ENCODE results near the gene AAK1.
"Not testable (repeated sequence)": the region's sequence is repeated elsewhere in the genome, so short reads cannot be mapped to it uniquely, and the experiment has no call there.

Gene AAK1

DNA sequence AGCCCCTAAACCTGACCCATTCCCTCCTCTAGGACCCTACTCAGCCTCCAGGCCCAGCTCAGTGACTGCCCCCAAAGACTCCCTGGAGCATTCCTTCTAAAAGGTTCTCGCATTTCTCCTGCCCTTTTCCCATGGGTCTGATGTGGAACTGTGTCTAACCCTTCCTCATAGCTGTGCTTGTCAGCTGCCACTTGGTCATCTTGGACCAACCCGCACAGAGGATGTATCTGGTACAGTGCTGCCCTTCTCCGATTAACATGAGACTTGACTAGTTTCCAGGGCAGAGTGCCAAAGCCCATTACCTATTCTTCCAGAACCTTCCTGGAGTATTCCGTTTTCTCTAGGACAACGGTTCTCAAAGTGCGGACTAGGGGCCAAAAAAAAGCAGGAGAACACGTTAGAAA is 205.8 kb downstream of the AAK1 start:
- DNase-seq: peak in 1 of 2 donors; percentile 30

GRCh38 chr2:69436938-69437750 is 206.4 kb downstream of the AAK1 start, which contains the start of gene NFU1:
NFU1 (minus strand) TSS chr2:69437435; CDS start chr2:69437422, 13 bp downstream.
- DNase-seq: peak; percentile 91 to 93

- no peak for DNase-seq
Measured at GRCh38 chr2:69436596-69436937, 207.0 kb downstream of the AAK1 start.

DNA sequence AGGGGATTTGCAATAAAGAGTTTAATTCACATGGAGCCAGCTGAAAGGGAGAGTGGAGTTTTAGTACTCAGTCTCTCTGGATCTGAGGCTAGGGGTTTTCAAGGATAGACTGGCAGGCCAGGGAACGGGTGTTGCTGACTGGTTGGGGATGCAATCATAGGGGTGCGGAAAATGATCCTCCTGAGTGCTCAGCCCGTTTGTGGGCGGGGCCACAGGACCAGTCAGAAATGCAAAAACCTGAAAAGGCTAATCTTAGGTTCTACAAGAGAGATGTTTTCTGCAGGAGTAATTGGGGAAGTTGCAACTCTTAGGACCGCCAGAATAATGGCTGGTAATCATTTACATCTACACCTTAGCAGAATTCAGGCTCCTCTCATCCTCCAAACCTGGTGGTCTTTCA is 208.8 kb downstream of the AAK1 start:
- DNase-seq: no peak

DNA sequence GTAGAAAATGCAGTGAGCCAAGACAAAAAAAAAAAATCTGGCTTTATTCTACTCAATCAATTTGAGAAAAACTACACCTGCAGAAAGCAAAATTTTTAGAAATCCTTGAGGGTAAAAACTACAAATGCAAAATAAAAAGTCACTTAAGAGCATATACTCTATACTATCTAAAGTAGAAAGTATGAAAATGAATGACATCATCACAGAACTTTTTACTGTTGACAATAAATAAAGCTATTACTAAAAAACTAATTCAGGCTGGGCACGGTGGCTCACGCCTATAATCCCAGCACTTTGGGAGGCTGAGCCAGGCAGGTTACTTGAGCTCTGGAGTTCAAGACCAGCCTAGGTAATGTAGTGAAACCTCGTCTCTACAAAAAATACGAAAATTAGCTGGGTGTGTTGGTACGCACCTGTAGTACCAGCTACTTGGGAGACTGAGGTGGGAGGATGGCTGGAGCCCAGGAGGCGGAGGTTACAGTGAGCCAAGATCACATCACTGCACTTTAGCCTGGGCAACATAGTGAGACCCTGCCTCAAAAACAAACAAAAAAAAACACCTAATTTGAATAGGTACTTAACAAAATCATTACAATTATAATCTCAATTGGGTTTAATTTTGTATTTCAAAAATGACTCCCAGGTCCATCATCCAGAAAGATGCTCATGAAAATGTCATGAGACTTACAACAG is 213.9 kb downstream of the AAK1 start:
- no peak for DNase-seq

DNA sequence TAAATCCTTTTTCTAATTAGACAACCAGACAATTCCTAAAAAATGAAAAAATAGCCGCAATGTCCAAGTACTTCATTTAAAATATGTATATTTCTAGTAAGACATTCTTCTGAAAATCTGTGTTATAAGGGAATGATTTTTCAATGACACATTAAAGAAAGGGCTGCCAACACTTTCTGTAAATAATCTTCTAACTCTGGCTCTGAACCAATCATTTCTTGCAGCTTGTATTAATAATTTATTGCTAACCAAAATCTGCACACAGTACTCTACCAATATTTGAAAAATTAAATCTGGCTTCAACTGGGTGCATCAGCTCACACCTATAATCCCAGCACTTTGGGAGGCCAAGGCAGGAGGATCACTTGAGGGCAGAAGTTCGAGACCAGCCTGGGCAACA is 214.6 kb downstream of the AAK1 start:
- no peak for DNase-seq

DNA sequence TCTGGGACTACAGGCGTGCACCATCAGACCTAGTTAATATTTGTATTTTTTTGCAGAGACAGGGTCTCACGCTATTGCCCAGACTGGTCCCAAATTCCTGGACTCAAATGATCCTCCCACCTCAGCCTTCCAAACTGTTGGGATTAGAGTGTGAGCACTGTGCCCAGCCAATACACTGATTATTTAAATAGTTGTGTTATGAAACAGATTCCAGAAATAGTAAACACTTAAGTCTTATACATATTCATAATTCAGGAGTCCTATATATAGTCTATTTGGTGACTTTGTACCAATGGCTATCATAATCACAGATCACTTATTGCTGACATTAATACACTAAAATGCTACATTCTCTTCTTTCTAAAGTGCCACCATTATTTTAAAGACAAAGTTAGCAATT is 219.1 kb downstream of the AAK1 start:
- no peak for DNase-seq

GRCh38 chr2:69422198-69422597 is 221.3 kb downstream of the AAK1 start:
- DNase-seq: no peak

DNA sequence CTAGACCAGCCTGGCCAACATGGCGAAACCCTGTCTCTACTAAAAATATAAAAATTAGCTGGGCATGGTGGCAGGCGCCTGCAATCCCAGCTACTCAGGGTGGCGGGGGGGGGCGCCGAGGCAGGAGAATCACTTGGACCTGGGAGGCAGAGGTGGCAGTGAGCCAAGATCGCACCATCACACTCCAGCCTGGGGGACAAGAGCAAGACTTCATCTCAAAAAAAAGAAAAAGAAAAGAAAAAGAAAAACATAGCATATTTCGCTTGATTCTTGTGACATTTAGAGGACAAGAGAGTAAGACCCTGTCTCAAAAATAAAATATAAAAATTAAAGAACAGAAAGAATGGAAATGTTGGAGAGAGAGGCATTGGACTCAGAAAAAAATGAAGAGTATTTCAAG is 224.4 kb downstream of the AAK1 start:
- DNase-seq: not testable (repeated sequence)

DNA sequence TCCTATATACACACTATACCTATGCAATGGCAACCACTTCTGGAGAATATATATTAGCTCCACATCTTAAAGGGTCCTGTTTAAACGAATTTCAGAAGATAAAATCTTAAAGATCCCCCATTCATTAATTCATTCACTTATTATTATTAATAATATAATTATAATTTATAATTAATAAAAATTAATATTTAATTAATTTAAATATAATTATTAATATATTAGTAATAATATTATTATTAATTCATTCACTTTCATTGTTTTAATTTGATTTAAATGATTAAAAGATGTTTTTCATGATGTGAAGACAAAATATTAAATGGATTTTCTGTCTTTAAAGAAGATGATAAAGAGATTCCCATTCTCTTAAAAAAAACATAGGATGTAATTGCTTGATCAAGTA is 227.4 kb downstream of the AAK1 start:
- DNase-seq: no peak

Data from inflammatory macrophage treated with lipopolysaccharide for 1 hour (primary cell).